Natural killer cell treated with Interleukin-12 subunit alpha and Interleukin-12 subunit beta and Interleukin-15 and Interleukin-18, amount 100 ng/mL, for 72 hours (primary cell): ENCODE measurements around the gene JAK2. TPM values are rescaled to one million over a fixed set of nuclear protein-coding genes. Genes with fewer than 3 reads are reported as not detected.

Source experiments
- total RNA-seq, 2 donors: library from RNA; stranded (reverse); gene quantifications; one replicate each; pipeline ENCODE4 v1.2.3, GENCODE V29; 2022

Gene JAK2
- total RNA-seq, 2 donors from 2014 or later: 34.6 to 35.9 TPM

Other genes with a start within 250 kb of the JAK2 start
- 10 to 100 TPM; 23.2 to 25.4 TPM for gene AK3, start 244.1 kb upstream of the JAK2 start, total RNA-seq
- 10 to 100 TPM; 18.6 to 31.9 TPM for gene RCL1, start 192.3 kb upstream of the JAK2 start, total RNA-seq
- gene INSL6, start 200.4 kb downstream of the JAK2 start, total RNA-seq: not detected
- gene INSL4, start 246.1 kb downstream of the JAK2 start, total RNA-seq: not detected